ENCODE results near the gene PLEKHH2.

PLEKHH2 gene

GRCh38 chr2:43812947-43813346, 175.9 kb downstream of the PLEKHH2 start:
- no peak for DNase-seq (ENCODE audit: low spot score)

- no peak for DNase-seq (ENCODE audit: low spot score)
Observed at GRCh38 chr2:43814711-43815110, 177.7 kb downstream of the PLEKHH2 start.

Measured in LoVo (cell line).